Endothelial cell of umbilical vein (primary cell): ENCODE measurements around the gene SAFB. TPM values are rescaled to one million over a fixed set of nuclear protein-coding genes. Genes with fewer than 3 reads are reported as not detected.

Experiments
- BruUV-seq: library from RNA; stranded (reverse); fragments of 400-500 nt; replicated peaks from 2 replicates; lab custom pipeline; 2021; lab: Mats Ljungman, UMichigan
- CTCF ChIA-PET: fragments of 300-600, 350-600 bp; sonication (Branson Sonifier 250); formaldehyde crosslinking; loops from one replicate; lab custom pipeline; 2021; ENCODE audit warnings: antibody characterized with exemption, inconsistent platforms; lab: Charles Lee
- POLR2A ChIA-PET: fragments of 300-600, 350-600 bp; sonication (Branson Sonifier 250); formaldehyde crosslinking; loops from one replicate; lab custom pipeline; 2021; ENCODE audit warnings: antibody characterized with exemption, inconsistent platforms; lab: Charles Lee
- DNase-seq: peaks from one replicate; pipeline ENCODE4 v3.0.0-alpha.2; 2011; ENCODE audit warnings: low read depth, low spot score
- FAIRE-seq: peaks from 2 replicates; lab custom pipeline; 2011; peaks lifted over from hg19 to GRCh38; lab: Jason Lieb, UNC
- H2AFZ ChIP-seq: 2 replicates; pipeline ENCODE4 v1.6.0; 2012; ENCODE audit warnings: low read depth, low read length, control low read depth, inconsistent platforms
- H3K27ac ChIP-seq: 2 replicates; pipeline ENCODE4 v1.5.1; 2011; ENCODE audit warnings: low read depth, mild to moderate bottlenecking, control low read depth, low read length, moderate library complexity; ENCODE audit not compliant: insufficient read depth
- H3K27me3 ChIP-seq, 2 experiments: 2 replicates each; pipeline versions ENCODE4 v1.6.0 to v1.6.1; 2011; ENCODE audit warnings: low read length in 2 of 2, mixed read lengths in 1 of 2; ENCODE audit not compliant: control insufficient read depth in 2 of 2, insufficient read depth in 2 of 2
- H3K36me3 ChIP-seq, 2 experiments: 2 replicates in 1 of 2; 3 replicates in 1 of 2; pipeline ENCODE4 v1.5.1; 2011; ENCODE audit warnings: low read length in 2 of 2, mild to moderate bottlenecking in 1 of 2, moderate library complexity in 1 of 2; ENCODE audit not compliant: control insufficient read depth in 2 of 2, insufficient read depth in 2 of 2; ENCODE audit errors: extremely low read depth in 1 of 2
- H3K4me1 ChIP-seq: 3 replicates; pipeline ENCODE4 v1.5.1; 2011; ENCODE audit warnings: mild to moderate bottlenecking, low read length; ENCODE audit not compliant: control insufficient read depth, insufficient read depth; ENCODE audit errors: extremely low read depth
- H3K4me2 ChIP-seq: 2 replicates; pipeline ENCODE4 v1.6.1; 2011; ENCODE audit warnings: low read length, control low read depth, mixed read lengths; ENCODE audit not compliant: insufficient read depth
- H3K4me3 ChIP-seq, 3 experiments: fragments of 200-600 bp in 1 of 3; sonication (generic), shearing (Covaris generic) in 1 of 3; replicated peaks in 1 of 3; 2 replicates each; pipeline ENCODE4 v1.5.1; 2011 to 2016; ENCODE audit warnings: control low read depth in 3 of 3, low read length in 3 of 3, mild to moderate bottlenecking in 2 of 3, inconsistent platforms in 1 of 3, low read depth in 1 of 3, moderate library complexity in 1 of 3; ENCODE audit not compliant: insufficient read depth in 1 of 3
- H3K79me2 ChIP-seq: 2 replicates; pipeline ENCODE4 v1.6.0; 2012; ENCODE audit warnings: low read length, inconsistent platforms; ENCODE audit not compliant: control insufficient read depth, insufficient read depth
- H3K9ac ChIP-seq: replicated peaks from 2 replicates; pipeline ENCODE3; 2011; ENCODE audit warnings: low read length, control low read depth; ENCODE audit not compliant: insufficient read depth; ENCODE audit errors: extremely low read depth
- H3K9me1 ChIP-seq: replicated peaks from 3 replicates; pipeline ENCODE4 v1.6.0; 2011; ENCODE audit warnings: mild to moderate bottlenecking, low read length; ENCODE audit not compliant: control insufficient read depth, insufficient read depth; ENCODE audit errors: extremely low read depth
- H3K9me3 ChIP-seq: replicated peaks from 2 replicates; pipeline ENCODE4 v1.5.1; 2012; ENCODE audit warnings: low read length, inconsistent platforms; ENCODE audit not compliant: control insufficient read depth, insufficient read depth
- H4K20me1 ChIP-seq: replicated peaks from 2 replicates; pipeline ENCODE3; 2011; ENCODE audit warnings: mild to moderate bottlenecking, low read length; ENCODE audit not compliant: control insufficient read depth, insufficient read depth; ENCODE audit errors: extremely low read depth
- EZH2 ChIP-seq: IDR thresholded peaks from 2 replicates; pipeline ENCODE4 v1.6.1; 2012; ENCODE audit warnings: borderline replicate concordance, low read depth, mild to moderate bottlenecking, moderate library complexity, low read length, inconsistent platforms; ENCODE audit not compliant: severe bottlenecking
- FOS ChIP-seq: IDR thresholded peaks from 2 replicates; pipeline ENCODE4 v1.6.1; 2011; ENCODE audit warnings: mild to moderate bottlenecking, low read length, moderate library complexity, borderline replicate concordance; ENCODE audit not compliant: insufficient read depth
- GATA2 ChIP-seq: IDR thresholded peaks from 2 replicates; pipeline ENCODE4 v1.7.0; 2011; ENCODE audit warnings: low read depth, mild to moderate bottlenecking, moderate library complexity, mixed read lengths, low read length; ENCODE audit not compliant: insufficient read length, insufficient read depth
- JUN ChIP-seq: IDR thresholded peaks from 2 replicates; pipeline ENCODE4 v1.6.1; 2011; ENCODE audit warnings: borderline replicate concordance, low read depth; ENCODE audit not compliant: insufficient read length, insufficient read depth
- MYC ChIP-seq: IDR thresholded peaks from one replicate; pipeline ENCODE4 v1.6.1; 2011; ENCODE audit warnings: mild to moderate bottlenecking, low read depth, low read length
- POLR2A ChIP-seq: IDR thresholded peaks from 2 replicates; pipeline ENCODE4 v1.6.1; 2012; ENCODE audit warnings: low read depth, mild to moderate bottlenecking, control low read depth, low read length
- POLR2AphosphoS5 ChIP-seq: IDR thresholded peaks from 2 replicates; pipeline ENCODE4 v1.6.1; 2012; ENCODE audit warnings: low read depth, mild to moderate bottlenecking, control low read depth, low read length, moderate library complexity; ENCODE audit not compliant: insufficient read depth
- dilution Hi-C: fragments of 300-500 bp; cut with MboI; formaldehyde crosslinking; loops from one replicate; pipeline ENCODE4 v1.15.0; 2019; ENCODE audit warnings: low sequenced_read_pairs; ENCODE audit not compliant: extremely low pct_ligation_motif_present
- intact Hi-C: fragments of 100-400 bp; cut with micrococcal nuclease; formaldehyde crosslinking; loops from one replicate; pipeline ENCODE4 v1.10.0; 2022
- polyA plus RNA-seq, 4 experiments: library from polyadenylated mRNA; depleted of rRNA in 3 of 4; stranded (reverse) in 3 of 4; unstranded in 1 of 4; fragments of >200 nt; gene quantifications; 2 replicates each; pipeline versions ENCODE4 v1.2.1 to v1.2.3, GENCODE V29; 2011 to 2012; ENCODE audit warnings: missing spikeins in 1 of 4
- total RNA-seq: library from RNA; stranded (reverse); gene quantifications from 2 replicates; pipeline ENCODE4 v1.2.3, GENCODE V29; 2021
- TF ChIP-seq, protein P1 (sequence below), 2 donors: IDR thresholded peaks; 1 replicate in 1 of 2; 2 replicates in 1 of 2; pipeline ENCODE4 v1.5.1; 2011; ENCODE audit warnings: low read length in 2 of 2, mild to moderate bottlenecking in 2 of 2, moderate library complexity in 2 of 2, control low read depth in 1 of 2, inconsistent platforms in 1 of 2, low read depth in 1 of 2; ENCODE audit not compliant: insufficient read depth in 1 of 2; ENCODE audit errors: extremely low read depth in 1 of 2
- TF ChIP-seq, protein P2 (sequence below): IDR thresholded peaks from 2 replicates; pipeline ENCODE4 v1.6.1; 2011; ENCODE audit not compliant: insufficient read depth, insufficient read length

Gene SAFB
- total and polyA plus RNA-seq, 2 donors (not counting 3 experiments of a cell fraction or from before 2014, with no cell fraction given): 44.7 to 109 TPM

GRCh38 chr19:5674714-5675113 is 51.8 kb downstream of the SAFB start:
- Histone ChIP-seq H3K4me1 (peaks cover 3% of the 10 kb centered on the region), H3K9me3 (no peaks in the 10 kb centered on the region), H2AFZ (no peak overlapping the region), H3K79me2 (peaks cover 6% of the 10 kb centered on the region), H3K4me2 (no peak overlapping the region), H3K27me3 (no peaks in the 10 kb centered on the region), H3K4me3 (no peak overlapping the region), H3K9me1 (no peaks in the 10 kb centered on the region), H3K27ac (no peak overlapping the region), H3K9ac (no peak overlapping the region), H4K20me1 (no peaks in the 10 kb centered on the region), H3K36me3 (peaks cover under 1 to 11% of the 10 kb centered on the region in 2 experiments)
- ChIA-PET POLR2A (no interaction called here), CTCF (interaction anchor here (1.1 kb wide), 1 partner anchor 13 kb away, joined by 4 read pairs; no protein-coding TSS in a partner anchor)
- BruUV-seq: no TSS peak
- intact Hi-C loops (no loop called here), dilution Hi-C loops (no loop called here)
- DNase-seq (no peak), FAIRE-seq (no peak)
- TF ChIP-seq FOS (no peak), POLR2A (no peak), MYC (no peak), POLR2AphosphoS5 (no peak), GATA2 (no peak), EZH2 (no peak), JUN (no peak)
- TF ChIP-seq, protein P1, sequence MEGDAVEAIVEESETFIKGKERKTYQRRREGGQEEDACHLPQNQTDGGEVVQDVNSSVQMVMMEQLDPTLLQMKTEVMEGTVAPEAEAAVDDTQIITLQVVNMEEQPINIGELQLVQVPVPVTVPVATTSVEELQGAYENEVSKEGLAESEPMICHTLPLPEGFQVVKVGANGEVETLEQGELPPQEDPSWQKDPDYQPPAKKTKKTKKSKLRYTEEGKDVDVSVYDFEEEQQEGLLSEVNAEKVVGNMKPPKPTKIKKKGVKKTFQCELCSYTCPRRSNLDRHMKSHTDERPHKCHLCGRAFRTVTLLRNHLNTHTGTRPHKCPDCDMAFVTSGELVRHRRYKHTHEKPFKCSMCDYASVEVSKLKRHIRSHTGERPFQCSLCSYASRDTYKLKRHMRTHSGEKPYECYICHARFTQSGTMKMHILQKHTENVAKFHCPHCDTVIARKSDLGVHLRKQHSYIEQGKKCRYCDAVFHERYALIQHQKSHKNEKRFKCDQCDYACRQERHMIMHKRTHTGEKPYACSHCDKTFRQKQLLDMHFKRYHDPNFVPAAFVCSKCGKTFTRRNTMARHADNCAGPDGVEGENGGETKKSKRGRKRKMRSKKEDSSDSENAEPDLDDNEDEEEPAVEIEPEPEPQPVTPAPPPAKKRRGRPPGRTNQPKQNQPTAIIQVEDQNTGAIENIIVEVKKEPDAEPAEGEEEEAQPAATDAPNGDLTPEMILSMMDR (IDR thresholded peaks at IDR 0.05; ENCODE audit: extremely low read depth in 1 of 2, insufficient read depth in 1 of 2, low read depth in 1 of 2, low read length in 2 of 2): no peak
- TF ChIP-seq, protein P2, sequence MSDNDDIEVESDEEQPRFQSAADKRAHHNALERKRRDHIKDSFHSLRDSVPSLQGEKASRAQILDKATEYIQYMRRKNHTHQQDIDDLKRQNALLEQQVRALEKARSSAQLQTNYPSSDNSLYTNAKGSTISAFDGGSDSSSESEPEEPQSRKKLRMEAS: no peak
